ENCODE data around the gene PTAFR.

PTAFR gene

DNA sequence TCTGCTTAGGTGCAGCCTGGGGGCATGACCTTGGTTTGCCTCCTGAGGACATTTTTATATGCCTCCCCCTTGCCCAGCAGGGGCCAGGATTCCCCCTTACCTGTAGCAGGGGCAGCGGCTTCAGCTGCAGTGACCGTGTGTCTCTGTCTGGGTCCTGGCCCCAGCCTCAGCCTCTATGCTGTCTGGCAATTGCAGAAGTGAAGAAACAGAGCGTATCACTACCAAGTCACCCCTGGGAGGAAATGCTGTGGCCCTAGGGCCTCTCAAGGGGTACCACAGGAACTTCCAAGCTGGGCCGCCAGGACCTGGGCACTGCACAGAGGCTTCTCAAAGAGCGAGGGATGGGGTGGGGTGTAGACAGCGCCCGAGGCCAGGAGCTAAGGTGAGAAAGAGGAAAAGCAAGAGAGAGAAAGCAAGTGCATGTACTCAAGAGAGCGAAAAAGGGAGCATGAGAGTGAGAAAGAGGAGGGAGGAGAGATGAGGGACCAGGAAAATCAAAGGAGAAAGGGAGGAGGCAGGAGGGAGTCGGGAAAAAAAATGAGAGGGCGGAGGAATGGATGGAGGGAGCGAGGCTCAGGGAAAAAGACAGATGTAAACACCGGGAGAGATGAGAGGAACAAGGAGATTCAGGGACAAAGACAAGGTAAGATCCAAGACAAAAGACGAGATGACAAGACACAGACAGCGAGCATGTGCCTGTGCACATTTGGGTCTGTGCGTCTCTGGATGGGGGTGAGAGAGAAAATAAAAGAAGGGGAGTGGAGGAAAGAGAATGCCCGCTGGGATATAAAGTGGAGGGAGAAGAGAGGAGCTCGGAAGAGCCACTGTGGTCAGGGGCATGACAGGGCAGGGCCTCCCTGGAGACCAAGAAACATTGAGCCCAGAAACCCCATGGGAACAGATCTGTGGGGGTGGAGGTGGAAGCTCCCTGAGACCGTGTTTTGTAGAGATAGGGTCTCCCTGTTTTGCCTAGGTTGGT, at the start of gene PTAFR:
Gene PTAFR, minus strand, starts transcription at position 199 of the 979 bp plus-strand sequence. CDS start 25,669 bp downstream, outside the sequence.
- no peak for DNase-seq

DNA sequence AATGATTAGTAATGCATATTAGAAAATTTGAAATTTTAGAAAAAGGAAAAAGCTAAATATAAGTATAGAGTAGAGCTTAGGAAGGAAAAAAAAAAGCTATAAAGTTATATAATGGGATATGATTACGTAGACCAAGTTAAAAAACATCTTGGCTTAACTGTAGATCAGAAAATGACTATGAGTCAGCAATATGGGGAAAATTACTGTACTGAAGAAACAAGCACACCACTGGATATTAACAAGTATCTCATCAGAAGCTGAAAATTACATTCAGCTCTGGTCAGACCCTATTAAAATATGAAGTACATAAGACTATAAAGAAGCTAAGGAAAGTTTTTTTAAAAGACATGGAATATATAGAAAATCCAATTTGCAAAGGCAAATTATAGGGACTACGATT, 36.8 kb upstream of the PTAFR start:
- no peak for DNase-seq

DNA sequence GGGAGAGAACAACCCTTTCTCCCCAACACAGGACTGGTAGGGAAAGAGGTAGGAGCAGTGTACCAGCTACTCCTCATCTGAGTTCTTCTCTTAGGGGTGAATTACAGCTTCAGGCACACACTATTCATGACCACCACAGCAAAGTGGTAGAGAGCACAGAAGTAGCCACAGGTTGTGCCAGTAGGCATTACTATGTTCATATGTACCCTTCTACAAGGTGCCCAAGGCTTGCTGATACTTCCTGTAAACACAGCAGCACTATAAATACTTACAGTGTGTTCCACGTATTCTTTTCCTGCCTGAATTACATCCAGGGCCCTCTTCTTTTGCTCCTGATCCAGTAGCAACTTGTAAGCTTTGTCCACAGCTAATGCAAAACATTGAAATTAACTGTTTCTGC, 33.2 kb upstream of the PTAFR start:
- no peak for DNase-seq

- DNase-seq = peak; percentile 62
Measured at GRCh38 chr1:28208818-28209441, 32.4 kb upstream of the PTAFR start.

DNA sequence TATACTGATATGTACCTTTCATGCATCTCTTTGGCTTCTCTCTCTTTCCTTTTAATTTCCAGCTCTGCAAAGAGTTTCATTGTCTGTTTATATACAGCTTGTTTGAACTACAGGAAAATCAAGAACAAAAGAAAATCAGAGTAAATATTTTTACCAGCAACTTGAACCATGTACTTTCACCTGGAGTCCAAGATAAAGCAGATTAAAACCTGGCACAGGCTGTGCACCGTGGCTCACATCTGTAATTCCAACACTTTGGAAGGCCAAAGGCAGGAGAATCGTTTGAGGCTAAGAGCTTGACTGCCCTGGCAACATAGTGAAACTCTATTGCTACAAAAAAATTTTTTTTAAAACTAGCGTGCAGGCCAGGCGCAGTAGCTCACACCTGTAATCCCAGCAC, 28.8 kb upstream of the PTAFR start:
- DNase-seq = no peak

- DNase-seq = no peak
Measured at GRCh38 chr1:28200234-28200873, 23.9 kb upstream of the PTAFR start.

GRCh38 chr1:28199328-28200233, 23.1 kb upstream of the PTAFR start:
- no peak for DNase-seq

- no peak for DNase-seq
Measured at GRCh38 chr1:28197682-28198415, 21.4 kb upstream of the PTAFR start.

DNA sequence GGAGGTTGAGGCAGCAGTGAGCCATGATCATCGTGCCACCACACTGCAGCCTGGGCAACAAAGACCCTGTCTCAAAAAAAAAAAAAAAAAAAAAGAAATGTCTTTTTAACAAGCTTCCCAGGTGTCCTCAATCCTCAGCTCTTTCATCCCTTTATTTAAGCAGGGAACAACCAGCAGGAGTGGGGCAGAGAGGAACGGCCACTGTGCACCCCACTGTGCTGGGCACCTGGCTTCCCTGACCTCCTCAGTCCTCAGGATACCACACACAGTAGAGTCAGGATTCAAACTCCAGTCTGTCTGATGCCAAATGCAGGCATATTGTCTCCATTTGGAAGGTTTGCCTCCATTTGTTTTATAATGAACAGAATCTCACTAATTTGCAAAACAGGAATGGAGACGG, 19.8 kb upstream of the PTAFR start:
- DNase-seq = no peak

DNA sequence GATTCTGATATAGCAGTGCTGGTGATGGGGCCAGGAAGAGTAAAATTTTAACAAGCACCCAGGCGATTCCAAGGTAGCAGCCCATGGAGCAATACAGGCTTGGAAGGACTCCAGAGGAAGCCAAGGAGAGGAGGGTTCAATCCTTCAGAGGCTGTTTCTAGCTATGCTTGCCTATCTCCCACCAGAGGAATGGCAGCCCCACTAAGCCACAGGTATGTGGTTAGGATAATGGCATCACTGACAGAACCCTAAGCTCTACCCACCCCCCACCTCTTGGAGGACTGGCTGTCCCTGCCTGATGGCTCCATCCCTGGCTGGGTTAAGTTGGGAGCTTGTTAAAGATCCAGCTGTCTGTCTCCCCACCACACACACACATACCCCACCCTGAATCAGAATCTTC, 19.3 kb upstream of the PTAFR start:
- no peak for DNase-seq

DNA sequence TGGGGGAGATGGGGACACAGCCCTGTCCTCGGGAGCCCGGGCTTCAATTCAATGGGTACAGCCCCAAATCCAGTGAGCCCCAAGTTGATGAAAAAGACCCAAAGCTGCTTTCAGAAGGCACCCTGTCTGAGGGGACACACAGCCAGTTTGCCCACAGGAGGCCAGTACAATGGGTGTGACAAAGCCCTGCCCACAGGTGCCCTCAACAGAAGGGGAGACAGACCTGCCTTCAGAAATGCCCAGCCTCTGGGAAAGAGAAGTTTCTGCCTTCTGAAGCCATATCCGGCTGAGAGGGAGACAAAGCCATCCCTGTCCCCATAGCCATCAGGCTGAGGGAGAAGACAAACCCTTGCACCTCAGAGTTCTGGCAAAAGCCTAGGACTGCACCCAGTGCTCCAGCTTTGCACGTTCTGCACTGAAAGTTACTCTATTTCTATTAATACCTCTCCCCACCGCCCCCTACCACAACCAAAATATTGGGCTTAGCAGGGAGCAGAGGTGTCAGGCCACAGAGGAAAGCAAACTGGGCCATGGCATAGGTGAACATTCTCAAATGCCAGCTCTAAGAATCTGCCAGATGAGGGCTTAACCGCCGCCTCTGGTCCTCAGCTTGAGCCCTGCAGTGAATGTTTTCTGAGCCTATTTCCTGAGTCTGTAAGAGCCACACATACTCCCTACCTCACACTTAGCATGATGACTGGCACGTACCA, 18.0 kb upstream of the PTAFR start:
- DNase-seq = no peak

- DNase-seq = no peak
Measured at GRCh38 chr1:28193701-28194161, 17.2 kb upstream of the PTAFR start.

DNA sequence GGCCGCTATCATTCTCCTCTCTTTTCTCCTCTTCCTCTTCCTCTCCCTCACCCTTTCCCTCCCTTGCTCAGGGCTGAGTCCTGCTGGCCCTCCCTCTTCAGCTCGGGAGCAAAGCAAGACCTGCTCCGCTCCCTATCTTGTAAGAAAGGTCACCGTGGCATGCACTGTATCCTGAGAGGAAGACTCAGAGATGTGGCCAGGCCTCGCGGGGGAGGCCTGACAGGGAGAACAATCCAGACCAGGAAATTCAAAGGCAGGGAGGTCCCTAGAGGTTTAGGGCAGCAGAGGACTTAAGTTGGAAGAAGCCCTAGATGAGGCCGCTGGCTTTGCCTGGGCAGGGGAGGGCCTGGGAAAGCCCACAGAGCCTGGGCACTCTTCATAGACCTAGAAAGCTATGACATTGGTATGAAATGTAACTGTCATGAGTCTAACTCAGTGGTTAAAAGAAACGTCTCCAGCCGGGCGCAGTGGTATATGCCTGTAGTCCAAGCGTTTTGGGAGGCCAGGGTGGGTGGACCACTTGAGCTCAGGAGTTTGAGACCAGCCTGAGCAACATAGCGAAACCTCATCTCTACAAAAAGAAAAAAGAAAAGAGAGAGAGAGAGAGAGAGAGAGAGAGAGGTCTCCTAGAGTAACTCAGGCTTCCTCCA, 14.6 kb upstream of the PTAFR start:
- DNase-seq = no peak

DNA sequence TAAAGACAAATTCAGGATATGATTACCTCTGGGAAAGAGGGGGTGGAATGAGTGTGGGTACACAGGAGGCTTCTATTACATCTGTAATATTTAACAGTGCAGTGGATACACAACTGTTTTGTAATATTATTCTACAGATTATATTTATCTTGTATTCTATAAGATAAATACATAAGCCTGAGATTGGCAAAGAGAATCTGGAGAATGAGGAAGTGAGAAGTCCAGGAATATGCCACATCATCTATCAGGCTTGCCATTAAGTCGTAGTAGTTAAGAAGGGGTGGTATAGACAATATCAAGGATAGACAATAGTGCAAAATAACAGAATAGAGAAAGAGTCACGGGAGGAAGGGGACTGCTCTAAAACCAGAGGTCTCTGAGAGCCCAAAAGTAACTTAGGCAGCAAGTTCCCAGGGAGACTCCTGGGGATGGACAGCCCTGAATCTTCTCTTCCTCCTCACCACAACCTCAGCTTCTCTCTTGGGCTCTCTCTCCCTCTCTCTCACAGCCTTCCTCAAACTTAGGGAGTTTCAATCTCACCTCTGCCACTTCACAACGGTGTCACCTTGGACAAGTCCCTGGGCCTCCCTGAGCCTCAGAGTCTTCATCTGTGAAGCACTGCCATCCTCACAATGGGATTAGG, 14.0 kb upstream of the PTAFR start:
- no peak for DNase-seq

DNA sequence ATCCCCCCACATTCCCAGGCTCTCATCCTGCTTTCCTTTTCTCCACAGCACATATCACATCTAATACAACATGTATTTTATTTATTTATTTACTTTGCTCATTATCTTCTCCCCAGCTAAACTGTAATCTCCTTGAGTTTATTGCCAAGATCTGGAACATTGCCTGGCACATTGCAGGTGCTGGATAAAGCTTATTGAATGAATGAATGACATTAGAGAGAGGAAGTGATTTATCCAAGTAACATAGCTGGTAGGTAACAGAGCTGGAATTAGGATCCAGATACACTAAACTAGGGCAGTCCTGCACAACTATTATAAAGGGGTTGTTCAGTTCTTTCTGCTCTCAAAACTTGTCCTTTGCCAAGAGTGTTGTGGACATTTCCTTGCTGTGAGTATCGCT, 8.6 kb upstream of the PTAFR start:
- DNase-seq = no peak

GRCh38 chr1:28180306-28181305, 4.1 kb upstream of the PTAFR start:
- DNase-seq = no peak

DNA sequence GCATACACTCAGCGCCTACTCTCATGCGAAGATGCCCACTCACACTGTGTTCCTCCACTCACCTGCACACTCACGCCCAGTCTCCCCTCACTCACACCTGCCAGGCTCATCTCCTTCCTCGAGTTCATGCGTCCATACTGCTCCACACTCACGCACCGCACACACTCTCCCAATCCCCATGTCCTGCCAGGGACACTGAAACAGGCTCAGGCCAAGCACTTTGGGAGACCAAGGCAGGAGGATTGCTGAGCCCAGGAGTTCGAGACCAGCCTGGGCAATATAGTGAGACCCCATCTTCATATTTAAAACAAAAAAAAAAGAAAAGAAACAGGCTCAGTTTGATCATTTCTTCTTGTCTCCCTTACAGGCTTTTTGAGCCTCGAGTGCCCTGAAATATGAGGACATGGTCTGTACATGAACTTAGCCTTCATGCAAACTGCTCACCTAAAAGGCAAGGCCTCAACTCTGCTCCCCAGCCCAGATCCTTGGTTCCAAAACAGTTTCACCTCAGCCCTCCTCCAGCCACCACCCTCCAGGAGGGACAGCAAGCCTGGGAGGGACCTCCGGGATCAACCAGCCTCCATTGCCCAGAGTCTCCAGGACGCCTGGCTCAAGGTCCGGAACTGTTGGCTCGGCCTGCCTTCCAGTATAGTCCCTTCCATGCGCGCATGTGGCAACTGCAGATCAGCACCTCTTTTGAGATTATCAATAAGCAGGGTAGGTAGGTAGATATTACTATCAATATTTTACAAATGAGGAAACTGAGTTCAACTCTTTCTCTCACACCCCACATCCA, 2.4 kb upstream of the PTAFR start:
- no peak for DNase-seq

- DNase-seq = no peak
Measured at GRCh38 chr1:28175955-28176485, 470 bp downstream of the PTAFR start.

Measured in HCEC 1CT (cell line).